Activated gamma-delta T cell treated with Interleukin-2 at 50 U/mL for 16 hours (primary cell): ENCODE results near the gene ASB10.

Experiments
- DNase-seq: peaks from one replicate; pipeline ENCODE4 v3.0.0-alpha.2; 2020

Gene ASB10

DNA sequence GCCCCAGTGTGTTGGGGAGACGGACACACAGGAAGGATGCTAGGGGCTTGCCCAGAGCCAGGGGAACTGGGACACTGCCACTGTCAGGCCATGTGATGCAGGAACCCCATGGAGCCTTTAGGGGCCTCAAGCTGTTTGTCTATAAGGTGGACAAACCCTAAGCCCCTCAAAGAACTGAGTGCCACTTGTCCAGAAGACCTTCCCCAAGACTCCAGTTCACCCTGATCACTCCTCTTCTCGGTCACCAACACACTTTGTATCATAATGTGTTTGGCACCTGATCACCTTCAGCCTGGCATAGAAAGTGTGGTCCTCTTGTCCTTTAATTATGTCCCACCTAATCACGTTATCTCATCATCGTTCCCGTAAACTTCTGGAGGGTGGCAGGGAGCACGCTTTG, 22.5 kb upstream of the ASB10 start:
- no peak for DNase-seq

DNA sequence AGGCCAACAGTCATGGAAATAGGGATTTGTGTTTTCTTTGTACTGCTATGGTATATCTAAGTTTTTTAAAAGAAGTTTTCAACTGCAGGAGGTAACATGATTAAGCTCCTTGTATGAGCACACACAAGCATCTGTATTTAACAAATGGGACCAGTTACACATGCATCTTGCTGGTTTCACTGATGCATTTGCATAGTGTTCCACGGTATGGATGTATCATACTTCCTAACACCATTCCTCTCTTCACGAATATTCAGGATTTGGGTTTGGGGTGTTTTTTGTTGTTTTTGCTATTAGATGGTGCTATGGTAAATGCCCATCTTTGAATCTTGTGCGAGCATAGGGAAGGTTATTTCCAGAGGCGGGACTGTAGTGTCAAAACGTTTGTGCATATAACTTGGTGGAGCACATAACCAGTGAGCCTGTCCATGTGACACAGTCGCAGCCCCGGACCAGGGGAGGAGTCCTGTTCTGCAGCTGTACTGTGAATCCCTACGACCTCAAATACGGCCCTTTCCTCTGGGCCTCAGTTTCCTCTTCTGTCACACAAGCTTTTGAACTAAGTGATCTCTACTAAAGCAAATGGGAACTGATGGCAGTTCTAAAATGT, 21.3 kb upstream of the ASB10 start:
- DNase-seq = no peak

DNA sequence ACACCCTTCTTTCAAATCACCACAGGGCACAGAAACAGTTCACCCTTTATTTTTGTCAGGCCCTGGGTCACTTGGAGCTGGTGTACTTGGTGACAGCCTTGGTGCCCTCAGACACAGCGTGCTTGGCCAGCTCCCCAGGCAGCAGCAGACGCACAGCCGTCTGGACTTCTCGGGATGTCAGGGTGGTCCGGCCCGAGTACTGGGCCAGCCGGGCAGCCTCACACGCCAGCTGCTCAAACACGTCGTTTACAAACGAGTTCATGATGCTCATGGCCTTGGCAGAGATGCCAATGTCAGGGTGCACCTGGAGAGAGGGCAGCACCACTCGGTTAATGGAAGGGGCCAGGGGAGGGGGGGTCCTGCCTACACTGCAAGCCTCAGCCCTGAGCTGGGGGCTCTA, 20.8 kb upstream of the ASB10 start:
- no peak for DNase-seq

DNA sequence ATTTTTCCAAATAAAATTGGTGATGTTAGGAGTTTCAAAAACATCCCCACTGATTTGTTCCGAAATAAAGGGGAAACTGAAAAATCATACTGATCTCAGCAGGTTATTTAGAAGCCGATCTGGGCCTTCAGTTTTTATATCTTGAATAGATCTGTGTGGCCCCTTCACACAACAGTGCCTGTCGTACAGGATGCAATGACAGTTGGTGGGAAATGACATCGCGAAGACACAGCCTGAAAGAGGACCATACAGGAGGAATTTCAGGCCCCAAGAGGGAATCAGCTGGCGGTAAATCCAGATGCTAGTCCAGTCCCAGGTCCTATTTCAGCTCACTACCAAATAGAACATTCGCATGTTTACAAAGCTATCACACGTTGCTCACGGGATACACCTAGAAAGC, 20.3 kb upstream of the ASB10 start:
- DNase-seq = no peak

DNA sequence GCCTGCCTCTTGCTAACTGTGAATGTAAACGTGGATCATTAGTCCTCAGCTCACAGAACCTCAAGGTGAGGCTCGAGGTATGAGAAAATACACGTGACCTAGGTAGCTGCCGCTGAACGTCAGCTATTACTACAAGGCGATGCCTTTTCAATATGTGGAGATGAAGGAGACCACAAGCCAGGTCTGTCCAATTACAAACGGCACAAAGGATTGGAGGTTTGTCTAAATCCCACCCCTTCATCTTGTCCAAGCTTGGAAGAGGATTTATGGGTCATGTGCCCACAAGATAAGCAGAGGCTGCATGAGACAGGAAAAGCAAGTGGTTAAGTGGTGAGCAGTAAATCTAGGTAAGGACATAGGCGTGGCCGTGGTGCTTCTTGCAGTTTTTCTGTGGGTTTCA, 19.9 kb upstream of the ASB10 start:
- DNase-seq = peak; percentile 18

DNA sequence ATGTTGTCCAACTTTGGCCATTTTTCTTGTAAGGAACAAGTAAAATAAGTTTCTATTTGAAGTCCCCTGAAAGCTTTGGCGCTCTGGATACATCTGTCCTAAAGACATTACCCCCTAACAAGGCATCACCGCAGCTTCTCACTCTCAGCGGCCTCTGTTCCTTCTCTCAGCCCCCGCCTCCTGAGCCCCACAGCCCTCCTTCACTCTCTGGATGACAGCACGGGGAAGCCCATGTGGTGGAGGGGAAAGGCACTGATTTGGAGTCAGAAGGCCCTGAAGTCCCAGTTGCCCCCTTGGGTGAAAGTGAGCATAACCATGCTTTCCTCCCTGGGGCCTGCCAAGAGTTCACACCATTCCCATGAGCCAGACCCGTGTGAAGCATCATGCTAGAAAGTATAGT, 18.7 kb upstream of the ASB10 start:
- no peak for DNase-seq

DNA sequence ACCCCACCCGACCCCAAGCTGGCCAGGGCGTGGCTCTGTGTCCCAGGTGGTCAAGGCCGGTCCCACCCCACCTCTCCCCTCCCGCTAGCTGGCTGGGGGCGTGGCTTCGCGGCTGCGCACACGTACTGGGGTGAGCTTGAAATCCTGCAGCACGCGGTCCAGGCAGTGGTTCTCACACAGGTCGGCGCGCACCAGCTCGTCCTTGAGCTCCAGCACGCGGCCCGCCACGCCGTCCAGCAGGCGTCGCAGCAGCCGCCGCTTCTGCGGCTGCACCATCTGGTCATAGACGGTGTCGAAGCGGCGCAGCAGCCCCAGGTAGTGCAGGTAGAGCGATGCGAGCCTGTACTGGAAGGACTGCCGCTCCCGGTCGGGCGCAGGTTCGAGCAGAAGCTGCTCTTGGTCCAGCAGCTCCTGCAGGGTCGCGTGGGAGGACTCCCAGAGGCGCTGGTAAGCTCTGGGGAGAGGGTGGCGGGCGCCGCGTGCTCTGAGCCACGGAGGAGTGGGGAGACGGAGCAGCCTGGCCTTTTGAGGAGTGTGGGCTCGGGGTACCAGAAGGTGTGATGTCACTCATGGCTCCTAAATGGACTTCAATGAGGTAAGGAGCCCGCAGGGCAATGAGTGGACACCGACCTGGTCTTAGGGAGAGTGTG, 17.5 kb upstream of the ASB10 start:
- no peak for DNase-seq

DNA sequence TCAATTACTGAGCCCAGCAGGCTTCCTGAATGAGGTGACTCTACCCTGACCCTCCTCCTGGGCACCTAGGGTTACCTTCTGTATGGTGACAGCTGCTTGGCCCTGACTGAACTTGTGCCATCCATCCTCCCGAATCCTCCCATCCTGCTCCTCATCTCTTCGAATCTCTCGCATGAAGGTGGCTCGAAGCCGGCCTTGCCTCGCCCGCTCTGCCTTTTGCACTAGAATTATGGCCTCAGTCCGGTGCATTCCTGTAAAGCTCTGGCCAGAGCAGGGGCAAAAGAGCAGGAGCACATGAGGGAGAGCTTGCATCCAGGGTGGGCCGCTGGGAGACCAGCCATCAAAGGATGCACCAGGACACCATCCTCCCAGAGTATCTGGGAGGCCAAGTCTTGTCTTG, 15.8 kb upstream of the ASB10 start:
- DNase-seq = no peak

DNA sequence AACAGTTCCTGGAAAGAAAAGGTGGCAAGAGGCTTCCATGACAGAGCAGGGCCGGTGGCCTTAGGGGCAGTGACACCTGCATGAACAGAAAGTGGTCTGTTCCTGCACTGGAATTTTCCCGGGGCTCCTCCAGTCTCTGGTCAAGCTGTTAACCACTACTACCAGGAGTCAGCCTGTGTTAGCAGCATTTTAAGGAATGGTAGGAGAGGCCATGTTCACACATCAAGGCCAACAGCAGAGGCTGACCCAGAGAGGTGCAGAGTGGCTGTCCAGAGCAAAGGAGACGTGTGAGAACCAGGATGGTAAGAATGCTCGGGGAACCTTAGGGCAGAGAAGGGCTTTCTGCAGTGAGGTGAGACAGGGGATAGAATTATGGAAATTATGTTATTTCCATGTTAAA, 14.7 kb upstream of the ASB10 start:
- no peak for DNase-seq

DNA sequence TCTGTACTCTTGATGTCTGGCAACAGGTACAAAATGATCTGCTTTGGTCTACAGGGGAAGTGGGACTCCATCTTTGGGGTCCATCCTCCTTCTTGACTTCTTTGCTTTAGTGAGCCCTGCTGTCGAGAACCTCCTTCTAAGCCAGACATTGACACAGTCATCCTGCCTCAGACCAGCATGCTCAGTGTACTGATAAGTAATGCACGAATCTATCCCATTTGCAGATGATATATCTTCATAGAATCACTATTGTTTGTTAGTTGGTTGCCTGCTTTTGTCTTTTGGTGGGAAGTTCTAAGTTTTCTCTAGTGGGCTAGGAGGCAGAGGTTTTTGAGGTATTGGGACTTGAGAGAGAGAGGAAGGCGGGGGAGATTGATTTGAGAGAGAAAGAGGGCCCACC, 14.3 kb upstream of the ASB10 start:
- DNase-seq = no peak

DNA sequence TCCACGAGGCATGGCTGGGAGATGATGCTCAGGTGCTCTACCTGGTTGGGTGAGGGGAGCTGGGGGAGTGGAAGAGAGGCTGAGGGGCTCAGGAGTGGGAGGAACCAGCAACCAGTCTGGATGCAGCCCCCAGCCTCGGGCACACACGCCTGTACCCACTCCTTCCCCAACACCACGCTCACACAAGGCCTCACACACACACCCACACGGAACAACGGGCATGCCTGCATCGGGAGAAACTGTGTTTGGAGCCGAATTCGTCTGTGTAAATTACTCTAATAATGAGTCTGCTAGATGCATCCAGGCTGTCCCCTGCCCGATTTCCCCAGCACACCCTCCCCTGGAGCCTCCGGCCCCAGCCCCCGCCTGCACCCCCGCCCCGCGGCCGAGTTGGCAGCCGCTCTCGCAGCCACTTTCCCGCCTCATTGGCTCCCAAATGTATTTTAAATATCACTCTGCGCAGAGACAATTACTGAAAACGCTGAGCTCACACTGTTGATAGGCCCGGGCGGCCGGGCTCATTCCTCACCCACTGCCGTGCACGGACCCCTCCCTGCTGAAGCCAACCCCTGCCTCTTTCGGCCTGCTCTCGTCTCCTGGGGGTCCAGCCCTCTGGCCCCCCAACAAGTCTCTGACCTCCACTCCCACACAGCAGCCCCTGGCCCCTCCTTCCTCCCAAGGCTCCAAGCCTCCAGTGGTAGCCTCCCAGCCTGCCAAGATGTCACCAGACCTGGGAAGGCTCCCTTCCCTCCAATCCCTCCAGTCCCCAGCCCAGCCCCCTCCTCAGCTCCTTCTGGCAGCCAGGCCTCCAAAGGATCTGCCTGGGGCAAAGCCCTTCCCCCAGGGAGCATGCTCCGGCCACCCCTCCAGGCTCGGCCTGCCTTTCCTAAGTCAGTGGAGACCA, 12.1 kb upstream of the ASB10 start:
- DNase-seq = no peak

DNA sequence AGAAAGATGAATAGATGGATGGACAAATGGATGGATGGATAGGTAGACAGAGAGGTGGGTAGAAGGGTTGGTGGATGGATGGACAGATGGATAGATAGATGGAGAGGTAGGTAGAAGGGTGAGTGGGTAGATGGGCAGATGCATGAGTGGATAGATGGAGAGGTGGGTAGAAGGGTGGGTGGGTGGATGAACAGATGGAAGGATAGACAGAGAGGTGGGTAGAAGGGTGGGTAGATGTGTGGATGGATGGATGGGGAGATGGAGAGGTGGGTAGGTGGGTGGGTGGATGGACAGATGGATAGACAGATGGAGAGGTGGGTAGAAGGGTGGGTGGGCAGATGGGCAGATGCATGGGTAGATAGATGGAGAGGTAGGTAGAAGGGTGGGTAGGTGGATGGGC, 10.9 kb upstream of the ASB10 start:
- DNase-seq = no peak

DNA sequence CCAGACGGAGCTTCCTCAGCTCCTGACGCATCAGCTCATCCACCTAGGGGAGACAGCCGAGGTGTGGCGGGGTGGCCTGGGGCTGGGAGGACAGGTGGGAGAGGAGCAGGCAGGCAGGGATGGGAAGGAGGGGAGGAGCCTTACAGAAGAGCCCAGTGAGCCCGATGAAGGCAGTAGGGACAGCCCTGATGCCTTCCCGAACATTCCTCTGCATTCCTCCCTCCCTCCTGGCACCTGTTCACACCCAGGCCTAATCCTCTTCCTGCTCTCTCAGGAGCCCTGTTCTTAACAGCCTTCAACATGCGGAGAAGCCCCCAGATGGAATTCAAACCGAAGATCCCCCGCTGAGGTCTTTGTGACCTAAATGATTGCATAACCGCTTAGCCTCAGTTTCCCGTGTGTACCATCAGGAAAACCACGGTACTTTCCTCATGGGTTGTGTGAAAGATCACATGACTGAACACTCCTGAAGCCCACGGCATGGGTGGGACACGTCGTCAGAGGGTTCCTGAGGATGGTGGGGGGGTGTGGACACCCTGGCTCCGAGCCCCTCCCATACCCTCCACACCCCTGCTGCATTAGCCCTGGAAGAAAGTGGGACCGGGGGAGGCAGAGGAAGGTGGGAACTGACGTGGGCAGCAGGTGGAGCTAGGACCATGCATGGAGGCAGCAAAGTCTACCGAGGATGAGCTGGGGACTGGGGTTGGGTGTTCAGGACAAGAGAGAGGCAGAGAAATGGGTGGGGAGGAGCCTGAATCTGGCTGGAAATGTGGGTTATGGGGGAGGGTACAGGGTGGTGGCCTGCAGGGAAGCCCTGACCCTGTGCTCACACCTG, 8.8 kb upstream of the ASB10 start:
- DNase-seq = no peak

DNA sequence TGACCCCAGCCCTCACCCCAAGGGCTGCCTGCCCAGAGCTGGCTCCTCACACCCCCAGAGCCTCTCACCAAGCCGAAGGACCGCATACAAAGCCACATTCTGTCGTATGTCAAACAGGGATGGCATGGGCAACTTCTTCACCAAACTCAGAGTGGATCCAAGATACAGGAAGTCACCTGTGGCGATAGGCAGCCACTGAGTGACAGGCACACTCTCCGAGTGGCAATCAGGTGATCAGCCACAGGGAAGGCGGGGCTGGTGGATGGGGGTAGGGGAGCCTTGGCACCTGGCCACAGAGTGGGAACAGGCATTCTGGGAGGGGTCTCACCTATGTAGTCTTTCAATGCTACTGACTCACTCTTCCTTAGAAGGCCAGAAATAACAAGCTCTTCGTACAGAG, 7.1 kb upstream of the ASB10 start:
- no peak for DNase-seq

DNA sequence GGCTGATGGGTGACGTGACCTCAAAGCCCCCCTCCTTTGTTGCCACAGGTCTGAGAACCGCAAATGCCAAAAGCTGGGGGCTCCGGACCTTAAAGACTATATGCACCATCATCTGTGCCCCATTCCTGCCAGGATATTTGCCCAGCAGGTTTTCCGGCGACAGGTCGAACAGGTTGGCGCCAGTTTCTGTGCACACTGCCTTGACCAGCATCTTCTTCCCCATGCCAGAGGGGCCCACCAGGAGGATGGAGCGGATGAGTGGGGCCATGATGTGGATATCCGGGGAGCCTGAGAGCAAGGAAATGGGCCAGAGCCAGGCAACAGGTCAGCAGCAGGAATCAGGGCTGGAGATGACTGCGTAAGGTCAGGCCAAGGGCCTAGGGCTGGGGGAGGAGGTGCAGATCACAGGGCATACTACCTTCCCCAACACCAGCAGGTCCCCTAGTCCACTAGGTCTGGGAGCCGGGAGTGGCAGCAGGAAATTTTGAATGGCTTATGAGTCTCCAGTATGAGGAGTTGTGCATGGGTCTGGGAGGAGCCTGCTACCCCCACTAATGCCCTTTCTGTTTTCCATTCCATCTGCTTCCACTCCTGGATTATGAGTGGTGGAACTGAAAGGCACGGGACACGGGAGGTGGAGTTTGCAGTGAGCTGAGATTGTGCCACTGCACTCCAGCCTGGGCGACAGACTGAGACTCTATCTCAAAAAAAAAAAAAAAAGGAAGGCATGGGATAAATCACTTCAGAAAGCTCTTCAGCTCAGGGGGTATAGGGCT, 6.3 kb upstream of the ASB10 start:
- no peak for DNase-seq

DNA sequence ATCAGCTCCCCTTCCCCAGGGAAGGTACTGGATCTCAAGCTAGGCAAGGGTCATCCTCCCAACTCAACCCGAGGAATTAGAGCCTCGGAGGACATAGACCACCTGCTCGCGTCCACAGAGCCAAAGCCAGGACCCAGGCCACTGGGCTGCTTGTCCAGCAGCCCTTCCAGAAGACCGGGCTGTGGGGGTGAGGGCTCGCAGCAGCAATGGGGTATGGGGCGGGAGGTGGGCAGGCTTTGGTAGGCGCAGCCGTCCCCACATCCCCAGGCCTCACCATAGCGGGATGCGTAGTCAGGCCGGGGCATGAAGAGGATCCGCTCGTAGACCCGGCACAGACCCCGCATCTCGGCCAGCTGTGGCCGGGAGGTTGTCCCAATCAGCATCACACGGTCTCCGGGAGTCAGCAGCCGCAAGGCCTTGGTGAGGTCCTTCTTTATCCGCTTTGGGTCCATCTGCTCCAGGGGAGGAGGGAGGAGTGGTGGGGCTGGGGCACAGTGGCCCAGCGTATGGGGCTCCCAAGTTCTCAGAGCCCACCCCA, 5.0 kb upstream of the ASB10 start:
- no peak for DNase-seq

DNA sequence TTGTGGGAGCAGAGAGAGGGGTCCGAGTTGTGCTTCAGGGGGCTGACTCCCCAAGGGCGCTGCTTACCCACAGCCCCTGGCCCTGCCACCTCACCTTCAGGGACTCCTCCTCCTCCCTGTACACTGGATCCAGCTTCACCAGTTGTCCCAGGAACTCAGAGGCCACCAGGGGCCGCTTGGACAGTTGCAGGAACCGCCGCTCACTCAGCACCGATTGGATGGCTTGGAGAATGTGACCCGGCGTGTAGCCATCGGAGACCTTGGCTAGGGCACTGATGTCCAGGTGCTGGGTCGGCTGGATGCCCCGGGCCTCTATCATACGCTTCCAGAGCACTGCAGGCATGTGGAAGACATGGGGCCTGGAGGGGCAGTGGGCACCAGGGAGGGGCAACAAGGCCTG, 4.5 kb upstream of the ASB10 start:
- no peak for DNase-seq

DNA sequence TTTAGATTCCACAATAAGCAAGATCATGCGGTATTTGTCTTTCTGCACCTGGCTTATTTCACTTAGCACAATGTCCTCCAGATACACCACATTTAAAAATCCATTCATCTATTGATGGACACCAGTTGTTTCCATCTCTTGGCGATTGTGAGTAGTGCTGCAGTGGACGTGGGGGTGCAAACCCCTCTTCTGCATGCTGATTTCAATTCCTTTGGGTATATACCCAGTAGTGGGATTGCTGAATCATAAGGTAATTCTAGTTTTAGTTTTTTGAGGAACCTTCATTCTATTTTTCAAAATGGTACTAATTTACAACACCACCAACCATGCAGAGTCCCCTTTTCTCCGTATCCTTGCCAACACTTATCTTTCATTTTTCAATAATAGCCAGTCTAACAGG, 2.0 kb upstream of the ASB10 start:
- no peak for DNase-seq

DNA sequence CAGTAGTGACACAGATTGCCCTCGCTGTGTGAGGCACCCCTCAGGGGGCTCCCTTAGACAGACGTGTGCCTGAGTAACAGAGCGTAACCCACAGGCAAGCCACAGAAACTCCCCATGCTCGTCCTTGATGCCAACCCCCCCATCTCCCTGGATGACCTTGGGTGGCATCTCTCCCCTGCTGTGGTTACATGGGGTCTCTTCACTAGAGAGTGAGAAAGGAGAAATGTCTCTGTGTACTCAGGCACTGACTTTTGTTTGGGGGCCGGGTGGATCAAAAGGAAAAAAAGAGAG, 1.1 kb upstream of the ASB10 start:
- no peak for DNase-seq

DNA sequence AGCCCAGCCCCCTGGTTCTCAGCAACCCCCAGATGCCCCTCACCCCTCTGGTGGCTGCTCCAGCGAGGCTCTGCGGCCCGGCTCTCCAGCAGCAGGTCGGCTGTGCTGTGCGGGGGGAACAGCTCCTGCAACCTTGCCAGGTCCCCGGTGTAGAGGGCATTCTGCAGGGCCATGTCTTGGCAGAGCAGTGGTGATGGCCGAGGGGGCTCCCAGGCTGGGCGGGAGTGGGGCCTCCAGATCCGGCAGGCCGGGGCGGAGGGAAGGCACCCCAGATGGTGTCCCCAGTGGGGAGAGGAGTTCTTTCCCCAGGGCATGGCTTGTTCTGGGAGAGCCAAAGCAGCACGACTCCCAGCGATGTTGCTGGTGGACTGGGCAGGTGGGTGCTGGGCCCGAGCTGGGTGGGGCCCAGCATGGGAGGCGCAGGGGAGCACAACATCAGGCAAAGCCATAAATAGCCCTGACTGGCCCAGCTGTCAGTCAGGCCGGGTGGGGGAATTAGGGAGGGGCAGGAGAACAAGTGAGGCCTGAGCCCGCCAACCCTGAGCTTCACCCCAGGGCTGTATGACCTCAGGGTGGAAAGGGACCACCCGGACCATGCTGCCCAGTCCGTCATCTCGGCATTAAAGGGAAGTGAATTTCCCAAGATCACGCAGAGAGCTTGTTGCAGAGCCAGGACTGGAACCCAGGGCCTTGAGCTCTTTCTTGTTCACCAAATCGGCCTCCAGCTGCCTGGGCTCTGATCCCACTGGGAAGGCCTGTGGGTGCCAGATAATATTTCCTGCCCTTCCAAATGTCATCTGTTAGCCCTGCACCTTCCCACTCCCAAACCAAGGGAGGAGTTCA, 580 bp upstream of the ASB10 start:
- DNase-seq = no peak
